Caco-2 (cell line): Measurements from ENCODE around the gene SLC7A8. TPM values are rescaled to one million over a fixed set of nuclear protein-coding genes. Genes with fewer than 3 reads are reported as not detected.
A peak's percentile ranks its signal among the peaks of the same experiment; 100 is the strongest.

Source experiments
- BruUV-seq: library from RNA; stranded (reverse); fragments of 400-500 nt; replicated peaks from 2 replicates; lab custom pipeline; 2021; lab: Mats Ljungman, UMichigan
- CTCF ChIA-PET: fragments of 300-600 bp; sonication (Branson Sonifier 250); formaldehyde crosslinking; loops from one replicate; lab custom pipeline; 2022; ENCODE audit warnings: antibody characterized with exemption; lab: Charles Lee
- POLR2A ChIA-PET: fragments of 300-600 bp; sonication (Branson Sonifier 250); formaldehyde crosslinking; loops from one replicate; lab custom pipeline; 2022; ENCODE audit warnings: antibody characterized with exemption; lab: Charles Lee
- DNase-seq, 2 experiments: peaks; one replicate each; pipeline versions ENCODE4 v3.0.0 to v3.0.0-alpha.2; 2020 to 2022
- H3K27me3 ChIP-seq: replicated peaks from 2 replicates; pipeline ENCODE4 v1.6.0; 2011; ENCODE audit warnings: low read length; ENCODE audit not compliant: control insufficient read depth, insufficient read depth
- H3K36me3 ChIP-seq: 2 replicates; pipeline ENCODE4 v1.5.1; 2011; ENCODE audit warnings: low read length; ENCODE audit not compliant: control insufficient read depth, insufficient read depth
- H3K4me1 ChIP-seq: fragments of 250-450 bp; sonication (Bioruptor Pico); 2 replicates; pipeline ENCODE4 v1.5.1; 2020; ENCODE audit warnings: mild to moderate bottlenecking
- H3K4me3 ChIP-seq: 2 replicates; pipeline ENCODE4 v1.5.1; 2011; ENCODE audit warnings: low read depth, mild to moderate bottlenecking, control low read depth, low read length
- H3K9me3 ChIP-seq: fragments of 250-450 bp; sonication (Bioruptor Pico); 2 replicates; pipeline ENCODE4 v1.5.1; 2020; ENCODE audit warnings: mild to moderate bottlenecking, moderate library complexity
- H3K27ac Mint-ChIP-seq: one replicate; pipeline ENCODE4 v1.8.0; 2022; ENCODE audit warnings: mixed read lengths; ENCODE audit not compliant: unreplicated experiment
- H3K27me3 Mint-ChIP-seq: one replicate; pipeline ENCODE4 v1.8.0; 2022; ENCODE audit warnings: mixed read lengths; ENCODE audit not compliant: insufficient read depth, unreplicated experiment
- H3K36me3 Mint-ChIP-seq: one replicate; pipeline ENCODE4 v1.8.0; 2022; ENCODE audit warnings: mild to moderate bottlenecking, mixed read lengths; ENCODE audit not compliant: insufficient read depth, unreplicated experiment
- H3K4me1 Mint-ChIP-seq: one replicate; pipeline ENCODE4 v1.8.0; 2022; ENCODE audit warnings: low read depth, mixed read lengths; ENCODE audit not compliant: unreplicated experiment
- H3K4me3 Mint-ChIP-seq: one replicate; pipeline ENCODE4 v1.8.0; 2022; ENCODE audit warnings: mild to moderate bottlenecking, moderate library complexity, mixed read lengths; ENCODE audit not compliant: unreplicated experiment
- H3K9me3 Mint-ChIP-seq: one replicate; pipeline ENCODE4 v1.8.0; 2022; ENCODE audit warnings: mixed read lengths; ENCODE audit not compliant: unreplicated experiment
- intact Hi-C: fragments of 100-400 bp; cut with micrococcal nuclease; formaldehyde crosslinking; loops from one replicate; pipeline ENCODE4 v1.10.0; 2022; ENCODE audit not compliant: unreplicated experiment
- total RNA-seq: library from RNA; stranded (reverse); gene quantifications from 2 replicates; pipeline ENCODE4 v1.2.3, GENCODE V29; 2022
- TF ChIP-seq, protein P1 (sequence below), 2 experiments: fragments of 200-600 bp in 1 of 2; IDR thresholded peaks; 1 replicate in 1 of 2; 2 replicates in 1 of 2; pipeline versions ENCODE4 v1.5.1 to v1.8.0; 2011 to 2022; ENCODE audit warnings: antibody characterized with exemption in 1 of 2, control low read depth in 1 of 2, inconsistent platforms in 1 of 2, low read depth in 1 of 2, low read length in 1 of 2, mild to moderate bottlenecking in 1 of 2, moderate library complexity in 1 of 2; ENCODE audit not compliant: insufficient read depth in 1 of 2, severe bottlenecking in 1 of 2, unreplicated experiment in 1 of 2

The SLC7A8 gene
- total RNA-seq, 1 experiment from 2014 or later, result 26.9 TPM

DNA sequence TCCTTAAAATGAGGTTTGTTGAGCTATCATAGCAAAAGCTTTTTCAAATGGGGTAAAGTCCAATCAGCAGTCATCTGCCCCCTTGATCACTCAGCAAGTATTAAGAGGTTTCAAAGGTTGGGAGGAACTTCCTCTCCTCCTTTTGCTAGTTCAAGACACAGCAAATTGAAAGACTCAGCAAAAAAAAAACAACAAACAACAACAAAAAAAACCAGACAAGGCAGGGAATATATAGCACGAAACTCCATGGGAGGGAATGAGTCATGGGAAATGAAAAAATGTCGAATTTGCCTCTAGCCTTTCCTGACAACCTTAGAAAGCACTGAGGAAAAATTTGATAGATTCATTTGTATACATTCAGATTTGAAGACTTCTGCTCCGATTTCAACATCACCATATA lies 1.6 kb upstream of the SLC7A8 start:
- Mint-ChIP-seq H3K4me1 (peaks cover 12% of the 10 kb centered on the region), H3K27ac (no peak overlapping the region), H3K4me3 (no peak overlapping the region), H3K9me3 (no peaks in the 10 kb centered on the region), H3K27me3 (no peaks in the 10 kb centered on the region), H3K36me3 (no peaks in the 10 kb centered on the region)
- CTCF ChIA-PET, result interaction anchor here (10.6 kb wide), 1 partner anchor 65 kb away, joined by 176 read pairs; the partner anchor contains the start of gene CEBPE
- POLR2A ChIA-PET, result interaction anchor here (1.1 kb wide), 1 partner anchor 90 kb away, joined by 4 read pairs; the partner anchor contains the start of gene C14orf119
- no TSS peak for BruUV-seq
- H3K9me3 ChIP-seq, result no peaks in the 10 kb centered on the region
- no peaks in the 10 kb centered on the region for H3K36me3 ChIP-seq
- H3K4me1 ChIP-seq, result peaks cover 11% of the 10 kb centered on the region
- H3K27me3 ChIP-seq, result no peaks in the 10 kb centered on the region
- TF ChIP-seq, protein P1, sequence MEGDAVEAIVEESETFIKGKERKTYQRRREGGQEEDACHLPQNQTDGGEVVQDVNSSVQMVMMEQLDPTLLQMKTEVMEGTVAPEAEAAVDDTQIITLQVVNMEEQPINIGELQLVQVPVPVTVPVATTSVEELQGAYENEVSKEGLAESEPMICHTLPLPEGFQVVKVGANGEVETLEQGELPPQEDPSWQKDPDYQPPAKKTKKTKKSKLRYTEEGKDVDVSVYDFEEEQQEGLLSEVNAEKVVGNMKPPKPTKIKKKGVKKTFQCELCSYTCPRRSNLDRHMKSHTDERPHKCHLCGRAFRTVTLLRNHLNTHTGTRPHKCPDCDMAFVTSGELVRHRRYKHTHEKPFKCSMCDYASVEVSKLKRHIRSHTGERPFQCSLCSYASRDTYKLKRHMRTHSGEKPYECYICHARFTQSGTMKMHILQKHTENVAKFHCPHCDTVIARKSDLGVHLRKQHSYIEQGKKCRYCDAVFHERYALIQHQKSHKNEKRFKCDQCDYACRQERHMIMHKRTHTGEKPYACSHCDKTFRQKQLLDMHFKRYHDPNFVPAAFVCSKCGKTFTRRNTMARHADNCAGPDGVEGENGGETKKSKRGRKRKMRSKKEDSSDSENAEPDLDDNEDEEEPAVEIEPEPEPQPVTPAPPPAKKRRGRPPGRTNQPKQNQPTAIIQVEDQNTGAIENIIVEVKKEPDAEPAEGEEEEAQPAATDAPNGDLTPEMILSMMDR (IDR thresholded peaks at IDR 0.05; ENCODE audit: insufficient read depth in 1 of 2, low read depth in 1 of 2, low read length in 1 of 2, severe bottlenecking in 1 of 2, unreplicated experiment in 1 of 2), result no peak
- DNase-seq, result no peak
- intact Hi-C loops, result no loop called here
- H3K4me3 ChIP-seq, result no peak overlapping the region

DNA sequence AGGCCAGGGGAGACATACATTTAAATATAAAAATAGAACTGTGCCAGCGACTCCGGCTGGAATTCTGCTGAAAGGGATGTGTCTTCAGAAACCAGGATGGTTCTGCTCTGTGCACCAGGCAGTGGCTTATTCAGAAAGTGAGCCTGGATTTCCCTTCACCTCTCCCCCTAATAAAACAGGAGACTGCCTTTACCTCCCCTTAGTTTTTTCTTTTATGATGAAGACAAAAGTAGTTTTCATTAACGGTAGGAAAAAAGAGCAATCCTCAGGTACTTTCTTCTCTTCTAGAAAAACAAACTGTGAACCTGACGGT lies 346 bp downstream of the SLC7A8 start:
- TF ChIP-seq, protein P1 (IDR thresholded peaks at IDR 0.05; ENCODE audit: insufficient read depth in 1 of 2, low read depth in 1 of 2, low read length in 1 of 2, severe bottlenecking in 1 of 2, unreplicated experiment in 1 of 2), result no peak
- no peak for DNase-seq
- CTCF ChIA-PET, result interaction anchor here (1.0 to 10.6 kb wide), 2 partner anchors 63 to 114 kb away, joined by 3 to 176 read pairs; partner anchors contain the start of gene CEBPE
- intact Hi-C loops, result loop anchor here (1.0 to 2.0 kb wide), 2 partner anchors 36 to 63 kb away; no protein-coding TSS in a partner anchor
- H3K4me1 Mint-ChIP-seq, result peaks cover 12% of the 10 kb centered on the region
- no peak overlapping the region for H3K4me3 Mint-ChIP-seq
- H3K9me3 Mint-ChIP-seq, result no peaks in the 10 kb centered on the region
- no peaks in the 10 kb centered on the region for H3K9me3 ChIP-seq
- no peaks in the 10 kb centered on the region for H3K27me3 Mint-ChIP-seq
- H3K27ac Mint-ChIP-seq, result no peak overlapping the region
- TSS peak; percentile 88 for BruUV-seq
- H3K36me3 ChIP-seq, result no peaks in the 10 kb centered on the region
- H3K4me3 ChIP-seq, result peak overlapping the region; percentile 54
- H3K27me3 ChIP-seq, result no peaks in the 10 kb centered on the region
- H3K36me3 Mint-ChIP-seq, result no peaks in the 10 kb centered on the region
- peaks cover 13% of the 10 kb centered on the region for H3K4me1 ChIP-seq
- POLR2A ChIA-PET, result no interaction called here

DNA sequence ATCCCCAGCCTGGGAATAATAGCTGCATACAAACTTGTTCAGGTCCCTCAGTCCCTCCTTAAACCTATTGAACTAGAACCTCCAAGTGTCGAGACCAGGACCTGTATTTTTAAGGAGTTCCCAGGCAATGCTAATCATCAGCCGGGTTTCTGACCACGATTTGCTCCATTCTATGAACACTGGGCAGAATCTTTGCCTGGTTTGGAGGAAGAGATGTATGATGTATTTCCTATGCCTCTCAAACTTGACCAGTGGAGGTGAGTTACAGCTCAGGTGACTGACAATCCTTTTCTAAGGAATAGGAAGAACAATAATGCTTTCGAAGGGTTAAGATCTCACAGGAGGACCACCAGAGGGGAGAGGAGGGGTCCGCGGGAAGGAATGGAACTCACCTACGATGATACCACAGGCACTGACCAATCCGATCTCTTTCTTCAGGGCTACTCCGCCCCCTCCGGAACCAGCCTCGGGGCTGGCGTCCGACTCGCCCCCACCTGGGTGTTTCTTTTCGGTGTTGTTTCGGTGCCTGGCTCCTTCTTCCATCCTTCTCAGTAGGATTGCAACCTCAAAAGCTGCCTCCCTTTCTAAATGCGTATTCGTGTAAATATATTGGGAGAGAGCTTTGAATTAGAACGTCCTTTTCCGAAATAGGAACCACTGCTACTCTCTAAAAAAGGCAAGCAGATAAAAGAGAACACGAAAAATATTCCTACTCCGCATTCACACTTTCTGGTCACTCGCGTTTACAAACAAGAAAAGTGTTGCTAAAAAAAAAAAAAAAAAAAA lies 895 bp downstream of the SLC7A8 start:
- Histone ChIP-seq H3K36me3 (no peaks in the 10 kb centered on the region), H3K4me1 (peaks cover 17% of the 10 kb centered on the region), H3K4me3 (peak overlapping the region; percentile 54), H3K9me3 (no peaks in the 10 kb centered on the region), H3K27me3 (no peaks in the 10 kb centered on the region)
- intact Hi-C loops, result loop anchor here (1.0 to 2.0 kb wide), 2 partner anchors 36 to 62 kb away; no protein-coding TSS in a partner anchor
- no peaks in the 10 kb centered on the region for H3K36me3 Mint-ChIP-seq
- H3K27ac Mint-ChIP-seq, result no peak overlapping the region
- no TSS peak for BruUV-seq
- H3K4me3 Mint-ChIP-seq, result no peak overlapping the region
- CTCF ChIA-PET, result interaction anchor here (1.0 to 10.6 kb wide), 2 partner anchors 63 to 114 kb away, joined by 3 to 176 read pairs; partner anchors contain the start of gene CEBPE
- no peaks in the 10 kb centered on the region for H3K9me3 Mint-ChIP-seq
- no peaks in the 10 kb centered on the region for H3K27me3 Mint-ChIP-seq
- TF ChIP-seq, protein P1 (IDR thresholded peaks at IDR 0.05; ENCODE audit: insufficient read depth in 1 of 2, low read depth in 1 of 2, low read length in 1 of 2, severe bottlenecking in 1 of 2, unreplicated experiment in 1 of 2), result no peak
- DNase-seq, result peak; percentile 75
- peaks cover 12% of the 10 kb centered on the region for H3K4me1 Mint-ChIP-seq
- POLR2A ChIA-PET, result no interaction called here
